GM19239 (cell line): Measurements from ENCODE around the gene VARS1.
"Not testable (repeated sequence)": the region's sequence is repeated elsewhere in the genome, so short reads cannot be mapped to it uniquely, and the experiment has no call there.

Experiments
- DNase-seq: peaks from one replicate; pipeline ENCODE4 v3.0.0; 2011; ENCODE audit warnings: low spot score; ENCODE audit not compliant: insufficient read length
- FAIRE-seq: peaks from 2 replicates; lab custom pipeline; 2011; peaks lifted over from hg19 to GRCh38; lab: Jason Lieb, UNC

The VARS1 gene

GRCh38 chr6:31796993-31797385 lies 1.4 kb upstream of the VARS1 start:
- DNase-seq (no peak), FAIRE-seq (no peak)

GRCh38 chr6:31794866-31795615 lies 511 bp downstream of the VARS1 start:
- DNase-seq = no peak
- FAIRE-seq = peak; percentile 4

- FAIRE-seq (no peak), DNase-seq (no peak)
These were observed 1.2 kb downstream of the VARS1 start for GRCh38 chr6:31794294-31794865.

- DNase-seq, FAIRE-seq: not testable (repeated sequence)
These were observed 1.7 kb downstream of the VARS1 start for GRCh38 chr6:31793927-31794245.

GRCh38 chr6:31792761-31793171 lies 2.8 kb downstream of the VARS1 start:
- DNase-seq (no peak), FAIRE-seq (no peak)

GRCh38 chr6:31792090-31792374 lies 3.5 kb downstream of the VARS1 start:
- DNase-seq = no peak
- no peak for FAIRE-seq

GRCh38 chr6:31791324-31792089 lies 4.0 kb downstream of the VARS1 start:
- FAIRE-seq = peak; percentile 68
- no peak for DNase-seq

- FAIRE-seq (no peak), DNase-seq (no peak)
These were observed 10.1 kb downstream of the VARS1 start for GRCh38 chr6:31785475-31785874.

- FAIRE-seq (no peak), DNase-seq (no peak)
These were observed 11.2 kb downstream of the VARS1 start for GRCh38 chr6:31784098-31784925.

GRCh38 chr6:31782126-31782855 lies 13.3 kb downstream of the VARS1 start:
- no peak for DNase-seq
- no peak for FAIRE-seq

- no peak for FAIRE-seq
- no peak for DNase-seq
These were observed 14.1 kb downstream of the VARS1 start for GRCh38 chr6:31781244-31782125.

- DNase-seq (no peak), FAIRE-seq (no peak)
These were observed 14.9 kb downstream of the VARS1 start for GRCh38 chr6:31780507-31781243.

GRCh38 chr6:31779908-31780307 lies 15.6 kb downstream of the VARS1 start:
- FAIRE-seq (no peak), DNase-seq (no peak)

GRCh38 chr6:31778999-31779885 lies 16.3 kb downstream of the VARS1 start:
- DNase-seq (no peak), FAIRE-seq (no peak)

GRCh38 chr6:31778193-31778592 lies 17.4 kb downstream of the VARS1 start:
- no peak for FAIRE-seq
- no peak for DNase-seq

- no peak for FAIRE-seq
These were observed 17.9 kb downstream of the VARS1 start for GRCh38 chr6:31777667-31778050.

GRCh38 chr6:31776989-31777666 lies 18.4 kb downstream of the VARS1 start, which contains the start of gene VWA7:
VWA7 (minus strand) TSS chr6:31777328; CDS start chr6:31776779, 549 bp downstream.
- FAIRE-seq (peak; percentile 39), DNase-seq (peak; percentile 75)

More at GRCh38 chr6:31777667-31778050, 17.9 kb downstream of the VARS1 start:
- DNase-seq = no peak
